Fibroblast of pulmonary artery (primary cell): ENCODE measurements around the gene GRK6.

ENCODE experiments used
- DNase-seq: peaks from one replicate; pipeline ENCODE4 v3.0.0-alpha.2; 2010; ENCODE audit warnings: low read depth
- H3K4me3 ChIP-seq: replicated peaks from 2 replicates; pipeline ENCODE4 v1.5.1; 2011; ENCODE audit warnings: low read depth, mild to moderate bottlenecking, control low read depth, low read length, moderate library complexity
- TF ChIP-seq, protein P1 (sequence below): IDR thresholded peaks from 2 replicates; pipeline ENCODE4 v1.5.1; 2011; ENCODE audit warnings: mild to moderate bottlenecking, control low read depth, low read length, inconsistent platforms; ENCODE audit errors: missing control alignments

GRK6 gene

DNA sequence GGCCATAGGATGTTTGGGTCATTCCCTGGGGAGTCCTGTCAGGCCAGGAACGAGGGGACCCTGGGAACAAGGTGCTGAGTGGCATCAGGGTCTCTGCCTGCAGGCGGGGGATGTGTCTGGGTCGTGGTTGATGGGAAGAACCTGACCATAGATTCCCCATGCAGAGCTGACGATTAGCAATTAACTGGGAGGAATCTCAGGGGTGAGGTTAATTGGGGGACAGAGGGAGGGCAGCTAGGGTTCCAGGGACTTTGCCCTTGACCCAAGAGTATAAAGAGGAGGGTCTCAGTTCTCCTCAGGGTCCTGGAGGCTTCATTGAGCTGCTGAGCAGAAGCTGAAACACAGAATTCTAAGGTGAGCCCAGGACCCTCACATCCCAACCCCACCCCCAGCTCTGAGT lies 42.3 kb upstream of the GRK6 start, which contains the start of gene SLC34A1:
Gene SLC34A1 (plus strand): TSS at position 301 of the 400 bp plus-strand sequence. CDS start 1,308 bp downstream, outside the sequence.
- H3K4me3 ChIP-seq = no peak within 1 kb of the TSS
- no peak for DNase-seq
- TF ChIP-seq, protein P1, sequence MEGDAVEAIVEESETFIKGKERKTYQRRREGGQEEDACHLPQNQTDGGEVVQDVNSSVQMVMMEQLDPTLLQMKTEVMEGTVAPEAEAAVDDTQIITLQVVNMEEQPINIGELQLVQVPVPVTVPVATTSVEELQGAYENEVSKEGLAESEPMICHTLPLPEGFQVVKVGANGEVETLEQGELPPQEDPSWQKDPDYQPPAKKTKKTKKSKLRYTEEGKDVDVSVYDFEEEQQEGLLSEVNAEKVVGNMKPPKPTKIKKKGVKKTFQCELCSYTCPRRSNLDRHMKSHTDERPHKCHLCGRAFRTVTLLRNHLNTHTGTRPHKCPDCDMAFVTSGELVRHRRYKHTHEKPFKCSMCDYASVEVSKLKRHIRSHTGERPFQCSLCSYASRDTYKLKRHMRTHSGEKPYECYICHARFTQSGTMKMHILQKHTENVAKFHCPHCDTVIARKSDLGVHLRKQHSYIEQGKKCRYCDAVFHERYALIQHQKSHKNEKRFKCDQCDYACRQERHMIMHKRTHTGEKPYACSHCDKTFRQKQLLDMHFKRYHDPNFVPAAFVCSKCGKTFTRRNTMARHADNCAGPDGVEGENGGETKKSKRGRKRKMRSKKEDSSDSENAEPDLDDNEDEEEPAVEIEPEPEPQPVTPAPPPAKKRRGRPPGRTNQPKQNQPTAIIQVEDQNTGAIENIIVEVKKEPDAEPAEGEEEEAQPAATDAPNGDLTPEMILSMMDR = no peak

DNA sequence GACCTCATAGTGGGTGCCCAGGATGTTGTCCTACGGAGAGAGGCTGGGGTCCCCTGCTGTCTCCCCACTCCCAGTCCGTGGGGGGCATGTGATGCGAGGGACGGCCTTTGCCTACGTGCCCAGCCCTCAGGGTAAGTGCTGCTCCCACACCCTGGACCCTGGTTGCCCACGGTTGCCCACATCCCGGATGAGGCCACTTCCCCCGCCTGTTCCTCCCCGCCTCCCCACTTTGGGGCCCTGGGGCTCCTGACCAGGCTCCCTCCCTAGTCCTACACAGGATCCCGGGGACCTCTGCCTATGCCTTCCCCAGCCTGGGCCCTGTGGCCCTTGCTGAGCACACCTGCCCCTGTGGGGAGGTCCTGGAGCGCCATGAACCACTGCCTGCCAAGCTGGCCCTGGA lies 40.8 kb upstream of the GRK6 start:
- TF ChIP-seq, protein P1 = no peak
- H3K4me3 ChIP-seq = no peak overlapping the region
- DNase-seq = no peak

DNA sequence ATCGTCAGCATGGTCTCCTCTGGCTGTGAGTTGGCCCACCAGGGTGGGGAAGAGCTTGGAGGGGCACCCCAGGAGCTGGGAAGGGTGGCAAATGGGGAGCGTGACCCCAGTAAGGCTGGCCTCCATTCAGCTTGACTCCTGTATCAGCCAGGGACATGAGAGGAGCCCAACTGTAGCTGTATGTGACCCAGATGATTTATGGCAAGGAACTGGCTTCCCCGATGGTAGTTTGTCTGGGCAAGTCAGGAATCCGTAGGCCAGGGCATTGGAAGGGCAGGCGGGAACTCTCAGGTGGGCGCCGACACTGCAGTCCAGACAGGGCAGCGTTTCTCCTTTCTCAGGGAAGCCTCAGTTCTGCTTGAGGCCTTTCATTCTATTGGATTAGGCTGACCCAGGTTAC lies 39.9 kb upstream of the GRK6 start:
- TF ChIP-seq, protein P1 = no peak
- no peak for DNase-seq
- H3K4me3 ChIP-seq = no peak overlapping the region

DNA sequence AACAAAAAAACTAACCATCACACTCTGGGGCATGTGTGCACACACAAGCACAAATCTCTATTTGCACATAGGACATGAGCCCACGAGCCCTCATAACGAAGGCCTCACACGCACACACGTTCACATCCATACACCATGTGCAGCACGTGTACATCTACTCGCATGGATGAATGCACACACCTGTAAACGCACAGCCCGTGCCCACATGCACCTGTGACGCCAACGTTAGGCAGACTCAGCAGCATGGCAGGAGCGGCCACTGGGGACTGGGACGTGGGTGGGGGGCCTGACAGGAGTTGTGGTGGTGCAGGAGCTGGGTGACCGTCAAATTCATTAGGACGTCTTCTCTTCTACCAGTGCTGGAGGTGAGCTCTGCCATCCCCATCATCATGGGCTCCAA lies 39.1 kb upstream of the GRK6 start:
- DNase-seq = no peak
- TF ChIP-seq, protein P1 = no peak
- no peak overlapping the region for H3K4me3 ChIP-seq

DNA sequence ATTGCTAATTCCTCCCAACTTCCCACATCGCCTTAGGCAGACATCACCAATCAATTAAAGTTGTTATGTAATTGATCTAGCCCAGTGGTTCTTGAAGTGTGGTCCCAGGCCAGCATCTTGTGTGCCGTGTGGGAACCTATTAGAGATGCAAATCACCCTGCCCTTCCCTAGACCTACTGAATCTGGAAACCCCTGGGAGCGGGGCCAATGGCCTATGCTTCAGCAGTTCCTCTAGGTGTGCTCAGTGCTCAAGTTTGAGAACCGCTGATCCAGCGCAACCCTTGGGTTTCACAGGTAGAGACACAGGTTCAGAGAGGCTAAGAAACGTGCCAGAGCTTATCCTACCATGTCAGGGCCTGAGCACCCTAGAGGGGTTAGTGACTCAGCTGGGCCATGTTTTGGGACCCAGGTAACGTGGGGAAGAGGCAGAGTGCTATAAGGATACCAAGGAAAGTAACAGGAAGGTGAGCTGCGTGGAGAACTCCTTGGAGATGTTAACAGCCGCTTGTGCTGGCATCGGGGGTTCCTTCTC lies 37.9 kb upstream of the GRK6 start:
- H3K4me3 ChIP-seq = no peak overlapping the region
- no peak for DNase-seq
- TF ChIP-seq, protein P1 = no peak

DNA sequence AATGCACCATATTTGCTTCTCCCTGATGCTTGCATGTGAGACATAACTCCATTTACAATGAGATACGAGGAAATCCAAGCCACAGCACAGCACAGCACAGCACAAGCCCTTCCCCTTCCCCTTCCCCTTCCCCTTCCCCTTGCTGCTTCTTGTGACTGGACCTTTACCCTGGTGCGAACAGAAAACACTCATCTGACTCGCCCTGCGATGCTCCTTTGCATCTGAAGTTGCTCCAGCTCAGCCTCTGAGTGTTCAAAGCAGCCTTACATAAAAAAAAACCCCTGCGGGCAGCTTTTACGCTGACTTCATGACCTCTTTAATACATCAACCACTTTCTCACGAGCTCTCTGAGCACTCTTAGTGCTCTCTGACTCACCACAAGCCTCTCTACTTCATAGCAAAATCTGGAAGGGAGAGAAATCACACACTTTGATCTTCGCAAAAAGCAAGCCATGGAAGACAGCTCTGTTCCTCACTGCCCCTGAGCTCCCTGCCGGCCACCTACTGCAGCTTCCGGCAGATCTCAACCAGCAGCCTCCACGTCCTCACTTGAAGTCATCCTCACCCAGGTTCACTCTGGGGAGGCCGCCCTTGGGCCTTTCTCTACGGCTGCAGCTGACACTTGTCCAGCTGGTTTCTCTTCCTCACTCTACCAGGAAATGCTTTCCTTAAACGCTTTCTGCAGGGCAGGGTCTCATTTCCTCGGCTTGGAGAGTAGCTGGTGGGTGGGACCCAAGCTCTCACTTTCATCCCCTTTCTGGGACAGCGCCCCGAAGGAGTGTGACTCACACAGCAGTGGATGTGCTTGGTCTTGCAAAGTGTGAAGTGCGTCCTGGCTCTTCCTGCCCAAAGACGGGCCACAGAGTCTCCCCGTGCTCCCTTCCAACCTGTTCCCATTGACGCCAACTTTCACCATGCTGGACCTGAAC lies 37.0 kb upstream of the GRK6 start:
- DNase-seq = peak; percentile 63
- no peak overlapping the region for H3K4me3 ChIP-seq
- TF ChIP-seq, protein P1 = no peak
